GM21381 (cell line): Measurements from ENCODE around the gene CARD8.
"Not testable (repeated sequence)": the region's sequence is repeated elsewhere in the genome, so short reads cannot be mapped to it uniquely, and the experiment has no call there.

Experiments
- ATAC-seq: cut with Tn5 transposase; IDR thresholded peaks from one replicate; pipeline ENCODE4 v1.9.1; 2021; ENCODE audit warnings: mild to moderate bottlenecking, moderate library complexity; ENCODE audit not compliant: unreplicated experiment

CARD8 gene

GRCh38 chr19:48265326-48265725 lies 9.6 kb upstream of the CARD8 start:
- ATAC-seq: not testable (repeated sequence)

GRCh38 chr19:48260359-48260714 lies 4.6 kb upstream of the CARD8 start:
- not testable (repeated sequence) for ATAC-seq

- not testable (repeated sequence) for ATAC-seq
Measured at GRCh38 chr19:48258992-48259391, 3.3 kb upstream of the CARD8 start.

- ATAC-seq: no peak
Measured at GRCh38 chr19:48258350-48258749, 2.6 kb upstream of the CARD8 start.

- no peak for ATAC-seq
Measured at GRCh38 chr19:48254529-48254970, 1.2 kb downstream of the CARD8 start.

GRCh38 chr19:48253999-48254398 lies 1.7 kb downstream of the CARD8 start:
- no peak for ATAC-seq

- no peak for ATAC-seq
Measured at GRCh38 chr19:48252609-48253008, 3.1 kb downstream of the CARD8 start.

GRCh38 chr19:48250290-48251025 lies 5.3 kb downstream of the CARD8 start:
- ATAC-seq: no peak

GRCh38 chr19:48249502-48250014 lies 6.2 kb downstream of the CARD8 start:
- peak; percentile 58 for ATAC-seq

- ATAC-seq: no peak
Measured at GRCh38 chr19:48248081-48248833, 7.5 kb downstream of the CARD8 start.

GRCh38 chr19:48247212-48247611 lies 8.5 kb downstream of the CARD8 start:
- no peak for ATAC-seq

- no peak for ATAC-seq
Measured at GRCh38 chr19:48246101-48246500, 9.6 kb downstream of the CARD8 start.

- ATAC-seq: no peak
Measured at GRCh38 chr19:48244281-48244680, 11.4 kb downstream of the CARD8 start.

- ATAC-seq: not testable (repeated sequence)
Measured at GRCh38 chr19:48241771-48242170, 13.9 kb downstream of the CARD8 start.

- ATAC-seq: no peak
Measured at GRCh38 chr19:48239582-48240141, 16.1 kb downstream of the CARD8 start.

- no peak for ATAC-seq
Measured at GRCh38 chr19:48239120-48239519, 16.6 kb downstream of the CARD8 start.

GRCh38 chr19:48237057-48237456 lies 18.7 kb downstream of the CARD8 start:
- no peak for ATAC-seq

- no peak for ATAC-seq
Measured at GRCh38 chr19:48230555-48231129, 25.1 kb downstream of the CARD8 start.

GRCh38 chr19:48221628-48222027 lies 34.1 kb downstream of the CARD8 start:
- ATAC-seq: no peak

GRCh38 chr19:48220784-48221183 lies 34.9 kb downstream of the CARD8 start:
- not testable (repeated sequence) for ATAC-seq

GRCh38 chr19:48218997-48219396 lies 36.7 kb downstream of the CARD8 start:
- no peak for ATAC-seq
